Colonic mucosa (tissue), 4 donors: ENCODE results near the gene SH3PXD2A. TPM values are rescaled to one million over a fixed set of nuclear protein-coding genes. Genes with fewer than 3 reads are reported as not detected.

Experiments used
- DNase-seq: peaks from one replicate; pipeline ENCODE4 v3.0.0-alpha.2; 2020
- H3K27ac ChIP-seq: fragments of 200-600 bp; one replicate; pipeline ENCODE4 v1.8.0; 2021
- H3K27me3 ChIP-seq: fragments of 200-600 bp; one replicate; pipeline ENCODE4 v1.8.0; 2021
- H3K36me3 ChIP-seq: fragments of 200-600 bp; one replicate; pipeline ENCODE4 v1.8.0; 2021
- H3K4me1 ChIP-seq: fragments of 200-600 bp; one replicate; pipeline ENCODE4 v1.8.0; 2021; ENCODE audit warnings: mild to moderate bottlenecking
- H3K4me3 ChIP-seq: fragments of 200-600 bp; one replicate; pipeline ENCODE4 v1.8.0; 2021
- H3K9ac ChIP-seq, 2 donors: one replicate each; pipeline ENCODE4 v1.7.0; 2013; ENCODE audit warnings: control low read depth in 2 of 2, low read depth in 2 of 2, low read length in 2 of 2
- H3K9me3 ChIP-seq: fragments of 200-600 bp; one replicate; pipeline ENCODE4 v1.8.0; 2021
- intact Hi-C: fragments of 100-400 bp; cut with DNase I; formaldehyde crosslinking; loops from one replicate; pipeline ENCODE4 v1.14.1; 2022
- total RNA-seq, 2 donors: library from RNA; stranded (reverse); fragmentation: NEBNext Ultra II Directional in 1 of 2; extraction: Animal tissue kit (Norgen Biotek cat#: 25700) in 1 of 2; gene quantifications; one replicate each; pipeline ENCODE4 v1.2.1, GENCODE V29; 2021
- TF ChIP-seq, protein P1 (sequence below): fragments of 200-600 bp; IDR thresholded peaks from one replicate; pipeline ENCODE4 v1.8.0; 2022; ENCODE audit warnings: antibody characterized with exemption, mild to moderate bottlenecking
- donor health status: healthy.
- donor health status: DM: no; HTN: no; CAD: no.
- donor health status: DM: no; HTN: no; CAD: no.

SH3PXD2A gene
- total RNA-seq, 2 donors from 2014 or later, result 37.5 to 40.8 TPM

DNA sequence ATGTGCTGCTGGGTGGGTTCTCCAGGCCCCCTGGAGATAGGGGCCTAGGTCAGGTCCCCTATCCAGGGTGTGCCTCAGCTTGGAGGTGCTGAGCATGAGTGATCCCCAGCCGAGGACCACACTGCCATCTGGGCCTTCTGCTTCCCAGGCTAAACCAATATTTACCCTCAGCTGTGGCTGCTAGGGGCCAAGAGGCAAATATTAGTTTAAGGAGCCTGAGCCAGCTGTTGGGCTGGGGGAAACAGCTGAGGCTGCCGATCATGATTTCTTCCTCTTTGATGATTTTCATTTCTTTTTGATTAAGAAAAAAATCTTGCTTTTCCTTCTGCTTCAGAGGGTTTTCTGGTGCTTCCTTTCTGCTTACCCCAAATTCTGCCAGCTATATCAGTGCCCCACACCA lies 278.5 kb downstream of the SH3PXD2A start:
- intact Hi-C loops, result no loop called here
- H3K4me3 ChIP-seq, result no peak overlapping the region
- H3K9ac ChIP-seq, result no peak overlapping the region
- no peak overlapping the region for H3K27ac ChIP-seq
- TF ChIP-seq, protein P1, sequence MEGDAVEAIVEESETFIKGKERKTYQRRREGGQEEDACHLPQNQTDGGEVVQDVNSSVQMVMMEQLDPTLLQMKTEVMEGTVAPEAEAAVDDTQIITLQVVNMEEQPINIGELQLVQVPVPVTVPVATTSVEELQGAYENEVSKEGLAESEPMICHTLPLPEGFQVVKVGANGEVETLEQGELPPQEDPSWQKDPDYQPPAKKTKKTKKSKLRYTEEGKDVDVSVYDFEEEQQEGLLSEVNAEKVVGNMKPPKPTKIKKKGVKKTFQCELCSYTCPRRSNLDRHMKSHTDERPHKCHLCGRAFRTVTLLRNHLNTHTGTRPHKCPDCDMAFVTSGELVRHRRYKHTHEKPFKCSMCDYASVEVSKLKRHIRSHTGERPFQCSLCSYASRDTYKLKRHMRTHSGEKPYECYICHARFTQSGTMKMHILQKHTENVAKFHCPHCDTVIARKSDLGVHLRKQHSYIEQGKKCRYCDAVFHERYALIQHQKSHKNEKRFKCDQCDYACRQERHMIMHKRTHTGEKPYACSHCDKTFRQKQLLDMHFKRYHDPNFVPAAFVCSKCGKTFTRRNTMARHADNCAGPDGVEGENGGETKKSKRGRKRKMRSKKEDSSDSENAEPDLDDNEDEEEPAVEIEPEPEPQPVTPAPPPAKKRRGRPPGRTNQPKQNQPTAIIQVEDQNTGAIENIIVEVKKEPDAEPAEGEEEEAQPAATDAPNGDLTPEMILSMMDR, result no peak
- H3K9me3 ChIP-seq, result no peaks in the 10 kb centered on the region
- no peak for DNase-seq
- peaks cover 5% of the 10 kb centered on the region for H3K4me1 ChIP-seq
- no peaks in the 10 kb centered on the region for H3K36me3 ChIP-seq
- no peaks in the 10 kb centered on the region for H3K27me3 ChIP-seq

- Histone ChIP-seq H3K27ac (no peak overlapping the region), H3K9ac (no peak overlapping the region), H3K4me3 (no peak overlapping the region), H3K36me3 (no peaks in the 10 kb centered on the region), H3K4me1 (peaks cover 5% of the 10 kb centered on the region), H3K9me3 (no peaks in the 10 kb centered on the region), H3K27me3 (no peaks in the 10 kb centered on the region)
- no peak for DNase-seq
- intact Hi-C loops, result no loop called here
- TF ChIP-seq, protein P1, result no peak
These were observed 279.3 kb downstream of the SH3PXD2A start for GRCh38 chr10:103576076-103576471.

DNA sequence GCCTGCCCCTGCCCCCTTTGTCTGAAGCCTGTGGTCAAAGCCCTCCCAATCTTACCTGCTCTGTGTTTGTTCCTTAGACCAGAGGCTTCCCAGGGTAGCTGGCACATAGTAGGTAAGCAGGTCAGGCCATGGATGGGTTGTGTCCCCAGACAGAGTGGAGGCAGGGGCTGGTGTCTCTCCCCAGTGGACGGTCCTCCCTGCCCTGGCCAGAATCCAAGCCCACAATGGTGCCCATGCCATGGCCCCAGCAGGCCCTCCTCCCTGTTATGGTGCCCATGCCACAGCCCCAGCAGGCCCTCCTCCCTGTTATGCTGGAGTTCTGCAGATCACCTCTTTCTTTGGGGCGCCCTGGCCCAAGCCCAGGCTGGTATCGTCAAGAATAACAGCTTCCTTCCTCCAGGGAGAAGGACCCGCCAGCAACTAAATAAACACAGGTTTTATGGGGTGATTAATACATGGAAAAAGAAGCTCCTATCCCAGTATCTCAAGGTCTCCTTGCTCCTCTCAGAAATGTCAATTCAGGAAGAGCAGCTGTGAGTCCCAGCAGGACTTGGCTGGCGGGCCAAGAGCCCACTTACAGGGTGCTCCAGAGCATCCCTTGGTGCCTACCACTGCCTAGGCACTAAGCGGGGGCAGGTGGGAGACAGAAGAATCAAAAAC lies 279.8 kb downstream of the SH3PXD2A start:
- H3K4me1 ChIP-seq, result peaks cover 5% of the 10 kb centered on the region
- no peak overlapping the region for H3K9ac ChIP-seq
- TF ChIP-seq, protein P1, result no peak
- intact Hi-C loops, result no loop called here
- DNase-seq, result no peak
- H3K27me3 ChIP-seq, result no peaks in the 10 kb centered on the region
- H3K9me3 ChIP-seq, result no peaks in the 10 kb centered on the region
- no peaks in the 10 kb centered on the region for H3K36me3 ChIP-seq
- no peak overlapping the region for H3K27ac ChIP-seq
- H3K4me3 ChIP-seq, result no peak overlapping the region

DNA sequence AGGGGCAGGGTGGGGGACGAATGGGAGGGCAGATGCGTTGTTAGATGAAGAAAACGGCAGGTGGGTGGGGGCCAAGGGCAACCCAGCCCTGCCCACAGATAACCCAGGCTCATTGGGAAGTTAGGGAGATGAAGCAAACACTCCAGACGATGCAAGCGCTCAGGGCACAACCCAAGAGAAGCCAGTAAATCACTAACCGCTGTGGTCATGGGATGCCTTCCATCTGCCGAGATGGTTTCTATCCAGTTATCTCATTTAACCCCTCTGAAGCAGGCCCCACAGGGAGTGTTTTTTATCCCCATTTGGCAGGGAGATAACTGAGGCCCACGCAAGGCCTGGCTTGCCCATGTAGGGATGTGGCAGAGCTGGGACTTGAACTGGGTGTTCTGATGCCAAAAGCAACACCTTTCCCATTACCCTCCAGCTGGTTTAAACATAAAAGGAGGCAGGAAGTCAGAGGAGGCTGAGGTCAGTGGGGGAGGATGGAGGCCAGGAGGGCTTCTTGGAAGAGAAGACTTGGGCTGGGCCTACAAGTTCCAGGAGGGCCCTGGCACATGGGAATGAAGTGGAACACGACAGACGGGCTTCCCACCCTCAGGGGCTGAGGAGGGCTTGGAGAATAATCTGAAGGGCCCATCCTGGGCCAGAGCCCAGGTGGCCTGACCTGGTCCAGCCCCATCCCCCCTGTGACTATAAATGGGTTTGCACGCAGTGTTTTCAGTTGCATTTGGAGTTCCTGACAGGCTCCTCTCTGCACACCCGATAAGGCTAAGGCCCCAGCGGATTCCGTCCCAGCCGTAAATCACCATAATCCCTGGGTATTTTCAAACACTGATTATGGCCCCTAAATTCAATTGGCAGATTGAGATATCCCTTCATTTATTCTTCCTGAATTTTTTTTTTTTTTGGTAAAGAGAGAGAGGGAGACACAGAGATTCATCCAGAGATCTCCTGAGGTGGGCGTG lies 281.0 kb downstream of the SH3PXD2A start:
- DNase-seq, result no peak
- intact Hi-C loops, result no loop called here
- TF ChIP-seq, protein P1, result no peak
- Histone ChIP-seq H3K9ac (no peak overlapping the region), H3K27me3 (no peaks in the 10 kb centered on the region), H3K36me3 (no peaks in the 10 kb centered on the region), H3K4me1 (peaks cover 5% of the 10 kb centered on the region), H3K27ac (no peak overlapping the region), H3K4me3 (no peak overlapping the region), H3K9me3 (no peaks in the 10 kb centered on the region)

- Histone ChIP-seq H3K4me1 (peaks cover 5% of the 10 kb centered on the region), H3K27me3 (no peaks in the 10 kb centered on the region), H3K4me3 (no peak overlapping the region), H3K9me3 (no peaks in the 10 kb centered on the region), H3K36me3 (no peaks in the 10 kb centered on the region), H3K27ac (no peak overlapping the region), H3K9ac (no peak overlapping the region)
- intact Hi-C loops, result no loop called here
- TF ChIP-seq, protein P1, result no peak
- DNase-seq, result no peak
These were observed 282.2 kb downstream of the SH3PXD2A start for GRCh38 chr10:103573205-103573487.
